ENCODE results near the gene RNF157.

DNA sequence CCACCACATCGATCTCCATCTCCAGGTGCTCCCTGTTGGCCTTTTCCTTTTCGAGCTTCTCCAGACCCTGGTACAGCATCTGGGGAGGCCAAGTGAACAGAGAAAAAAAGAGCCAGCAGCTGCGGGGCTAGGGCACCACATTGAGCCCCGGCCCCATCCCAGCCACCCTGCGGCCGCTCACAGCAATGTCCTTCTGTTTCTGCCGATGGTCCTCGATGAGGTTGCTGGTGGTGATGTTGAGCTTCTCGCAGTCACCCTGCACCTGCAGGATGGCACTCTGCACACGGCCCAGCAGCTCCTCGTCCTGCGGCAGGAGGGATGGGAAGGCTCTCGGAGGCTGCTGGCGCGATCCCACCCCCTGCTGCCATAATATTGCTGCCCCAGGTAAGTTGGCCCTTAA is 40.4 kb upstream of the RNF157 start:
- TF ChIP-seq POLR2A (IDR thresholded peaks at IDR 0.05; ENCODE audit: low read length) (no peak), GATA1 (IDR thresholded peaks at IDR 0.05; ENCODE audit: low read depth, low read length) (no peak)
